ENCODE results near the gene KRABD2.
"Not testable (repeated sequence)": the region's sequence is repeated elsewhere in the genome, so short reads cannot be mapped to it uniquely, and the experiment has no call there.

KRABD2 gene

DNA sequence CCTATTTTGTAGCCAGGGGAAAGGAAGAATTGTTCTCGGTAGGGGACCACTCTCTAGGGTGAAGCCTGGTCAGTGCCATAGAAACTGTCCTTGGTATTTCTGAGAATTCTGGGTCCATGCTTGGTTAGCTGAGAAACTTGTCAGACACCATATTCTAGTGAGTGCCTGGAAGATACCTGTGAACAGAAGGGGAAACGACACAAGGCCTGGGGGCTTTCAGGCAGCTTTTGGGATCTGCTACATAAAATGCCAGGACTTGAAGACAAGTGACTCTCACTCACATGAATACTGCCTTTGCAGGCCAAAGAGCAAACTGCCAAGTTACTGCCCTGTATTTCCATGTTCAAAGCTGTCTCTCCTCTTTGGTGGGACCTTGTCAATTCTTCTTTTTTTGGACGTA is 18.6 kb downstream of the KRABD2 start:
- no peak for DNase-seq

DNA sequence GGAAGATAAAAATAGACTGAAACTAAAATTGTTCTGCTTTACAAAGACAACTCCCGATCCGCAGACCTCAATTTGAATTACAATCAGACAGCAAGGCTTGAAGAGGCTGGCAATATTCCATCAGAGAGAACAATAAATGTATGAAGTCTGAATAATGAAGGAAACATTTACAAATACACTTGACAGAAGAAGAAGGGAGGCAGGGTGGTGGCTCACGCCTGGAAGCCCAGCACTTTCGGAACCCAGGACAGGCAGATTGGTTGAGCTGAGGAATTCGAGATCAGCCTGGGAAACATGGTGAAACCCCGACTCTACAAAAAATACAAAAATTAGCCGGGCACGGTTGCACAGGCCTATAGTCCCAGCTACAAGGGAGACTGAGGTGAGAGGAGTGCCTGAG is 22.3 kb downstream of the KRABD2 start:
- no peak for DNase-seq

DNA sequence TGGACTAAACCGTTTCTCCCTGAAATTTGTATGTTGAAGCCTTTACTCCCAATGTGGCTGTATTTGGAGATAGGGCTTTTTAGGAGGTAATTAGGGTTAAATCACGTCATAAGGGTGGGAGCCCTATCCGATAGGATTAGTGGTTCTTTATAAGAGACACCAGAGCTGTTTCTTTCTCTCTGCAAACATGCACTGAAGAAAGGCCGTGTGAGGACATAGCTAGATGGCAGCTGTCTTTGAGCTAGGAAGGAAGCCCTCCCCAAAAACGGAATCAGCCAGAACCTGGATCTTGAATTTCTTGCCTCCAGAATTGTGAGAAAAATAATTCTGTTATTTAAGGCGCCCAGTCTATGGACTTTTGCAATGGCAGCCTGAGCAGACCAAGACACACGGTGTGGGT is 22.8 kb downstream of the KRABD2 start:
- DNase-seq = no peak

DNA sequence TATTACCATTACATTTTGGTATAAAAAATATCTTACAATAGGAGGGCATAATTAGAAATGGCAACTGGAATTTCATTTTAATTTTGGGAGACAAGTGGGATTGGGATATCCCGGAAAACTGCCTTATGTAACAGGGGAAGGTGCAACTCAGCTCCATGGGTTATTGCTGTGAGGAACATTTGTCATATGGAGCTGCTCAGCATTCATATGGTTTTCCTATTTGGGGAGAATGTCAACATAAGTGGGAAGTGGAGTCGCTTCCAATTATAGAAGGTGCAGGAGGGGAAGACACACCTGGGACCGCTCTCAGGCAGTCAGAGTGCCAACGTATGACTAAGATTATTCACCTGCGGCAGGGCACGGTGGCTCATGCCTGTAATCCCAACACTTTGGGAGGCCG is 26.2 kb downstream of the KRABD2 start:
- no peak for DNase-seq

DNA sequence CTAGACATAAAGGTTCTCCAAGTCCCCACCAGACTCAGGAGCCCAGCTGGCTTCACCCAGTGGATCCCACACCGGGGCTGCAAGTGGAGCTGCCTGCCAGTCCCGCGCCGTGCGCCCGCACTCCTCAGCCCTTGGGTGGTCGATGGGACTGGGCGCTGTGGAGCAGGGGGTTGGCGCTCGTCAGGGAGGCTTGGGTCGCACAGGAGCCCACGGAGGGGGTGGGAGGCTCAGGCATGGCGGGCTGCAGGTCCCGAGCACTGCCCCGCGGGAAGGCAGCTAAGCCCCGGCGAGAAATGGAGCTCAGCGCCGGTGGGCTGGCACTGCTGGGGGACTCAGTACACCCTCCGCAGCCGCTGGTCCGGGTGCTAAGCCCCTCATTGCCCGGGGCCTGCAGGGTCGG is 29.5 kb downstream of the KRABD2 start:
- DNase-seq = not testable (repeated sequence)

DNA sequence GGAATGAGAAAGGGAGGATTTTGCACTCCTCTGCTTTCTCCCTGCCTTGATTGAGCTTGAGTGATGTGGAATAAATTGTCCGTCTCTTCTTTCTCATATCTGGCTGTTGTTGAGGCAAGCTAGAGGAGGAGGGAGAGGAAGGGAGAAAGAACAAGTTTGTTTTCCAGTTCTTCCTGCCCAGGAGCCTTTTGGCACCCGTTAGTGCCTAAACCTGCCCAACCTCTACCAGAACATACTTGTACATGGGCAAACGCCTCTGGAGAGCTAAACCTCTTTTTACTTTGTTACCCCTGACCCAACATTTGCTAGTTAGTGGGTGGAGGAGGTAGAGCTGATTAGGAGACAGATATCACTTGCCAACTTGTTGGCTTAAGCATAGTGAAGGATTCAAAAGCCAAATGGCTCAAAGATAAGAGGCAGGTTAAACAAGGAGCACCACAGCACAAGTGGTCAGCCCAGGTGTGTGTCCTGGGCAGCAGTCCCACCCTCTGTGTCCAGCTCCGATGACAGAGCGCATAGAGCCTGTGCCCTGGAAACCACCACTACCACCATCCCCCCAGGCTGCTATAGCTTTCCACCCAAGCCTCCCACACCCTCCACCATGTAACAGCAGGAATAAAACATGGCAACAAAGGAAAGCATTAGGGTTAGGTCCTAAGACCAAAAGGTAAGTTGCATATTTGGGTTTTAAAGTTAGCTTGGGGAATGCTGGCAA is 30.4 kb downstream of the KRABD2 start:
- no peak for DNase-seq

DNA sequence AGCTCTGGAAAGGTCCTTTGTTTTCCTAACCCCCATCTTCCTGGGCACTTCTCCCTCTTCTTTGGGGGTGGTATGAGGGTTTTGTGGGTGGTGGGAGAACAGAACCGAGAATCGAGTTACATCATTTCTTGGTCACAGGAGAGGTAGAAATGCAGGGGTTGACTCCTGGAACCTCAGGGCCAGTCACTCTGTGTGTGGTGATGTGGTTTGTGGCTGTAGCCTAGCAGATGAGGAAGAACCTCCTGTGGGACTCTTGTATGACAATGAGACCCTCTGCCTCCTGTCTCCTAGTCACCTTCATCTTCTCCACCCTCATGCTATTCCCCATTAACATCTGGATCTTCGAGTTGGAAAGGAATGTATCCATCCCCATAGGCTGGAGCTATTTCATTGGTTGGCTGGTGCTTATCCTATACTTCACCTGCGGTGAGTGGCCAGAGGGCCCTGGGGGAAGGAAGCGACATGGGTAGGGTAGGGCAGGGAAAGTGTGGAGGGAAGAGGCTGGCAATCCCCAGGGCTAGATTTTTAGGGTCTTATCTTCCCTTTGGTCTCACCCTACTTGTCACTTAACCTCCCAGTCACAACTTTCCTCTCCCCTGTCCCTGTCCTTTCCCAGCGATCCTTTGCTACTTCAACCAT is 31.3 kb downstream of the KRABD2 start:
- no peak for DNase-seq

DNA sequence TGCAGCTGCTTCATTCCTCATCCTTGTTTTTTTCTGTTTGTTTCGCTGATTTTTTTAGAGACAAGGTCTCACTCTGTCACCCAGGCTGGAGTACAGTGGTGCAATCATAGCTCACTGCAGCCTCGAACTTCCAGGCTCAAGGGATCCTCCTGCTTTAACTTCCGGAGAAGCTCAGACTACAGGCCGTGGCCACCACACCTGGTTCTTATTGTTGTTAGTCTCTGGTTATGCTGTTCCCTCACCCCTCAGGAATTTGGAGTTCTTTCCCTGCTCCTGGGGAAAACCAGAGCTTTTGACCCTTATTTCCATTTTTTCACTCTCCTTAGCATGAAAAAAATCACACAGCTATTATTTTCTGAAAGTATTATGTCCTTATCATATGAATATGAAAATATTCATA is 35.0 kb downstream of the KRABD2 start:
- DNase-seq = no peak

DNA sequence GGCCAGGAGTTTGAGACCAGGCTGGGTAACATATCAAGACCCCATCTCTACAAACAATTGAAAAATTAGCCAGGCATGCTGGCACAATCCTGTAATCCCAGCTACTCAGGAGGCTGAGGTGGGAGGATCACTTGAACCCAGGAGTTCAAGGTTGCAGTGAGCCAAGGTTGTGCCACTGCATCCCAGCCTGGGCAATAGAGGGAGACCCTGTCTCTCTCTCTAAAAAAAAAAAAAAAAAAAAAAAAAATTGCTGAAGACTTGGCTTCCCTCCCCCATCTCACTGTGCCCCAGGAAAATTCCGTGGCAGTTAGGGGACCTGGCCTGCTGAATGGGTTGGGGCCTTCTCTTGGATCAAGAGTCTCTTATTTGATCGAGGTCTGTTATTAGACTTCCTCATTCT is 37.0 kb downstream of the KRABD2 start, which contains the start of gene ODF4:
Gene ODF4 (plus strand): TSS at position 301 of the 400 bp plus-strand sequence. CDS start 212 bp downstream, outside the sequence.
- DNase-seq = no peak

DNA sequence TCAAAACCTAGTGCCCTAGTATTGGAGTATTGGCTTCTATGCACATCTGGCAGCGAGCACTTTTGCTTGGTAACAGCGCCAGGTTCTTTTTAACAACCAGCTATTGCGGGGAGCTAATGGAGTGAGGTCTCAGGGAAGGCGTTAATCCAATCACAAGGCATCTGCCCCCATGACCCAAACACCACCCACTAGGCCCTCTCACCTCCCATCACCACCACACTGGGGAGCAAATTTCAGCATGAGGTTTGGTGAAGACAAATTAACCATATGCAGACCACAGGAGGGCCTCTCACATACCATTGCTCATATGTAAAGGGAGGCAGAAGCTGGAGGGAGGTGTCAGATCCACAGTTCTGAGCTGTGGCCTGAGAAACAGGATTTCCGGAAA is 37.8 kb downstream of the KRABD2 start:
- DNase-seq = no peak

DNA sequence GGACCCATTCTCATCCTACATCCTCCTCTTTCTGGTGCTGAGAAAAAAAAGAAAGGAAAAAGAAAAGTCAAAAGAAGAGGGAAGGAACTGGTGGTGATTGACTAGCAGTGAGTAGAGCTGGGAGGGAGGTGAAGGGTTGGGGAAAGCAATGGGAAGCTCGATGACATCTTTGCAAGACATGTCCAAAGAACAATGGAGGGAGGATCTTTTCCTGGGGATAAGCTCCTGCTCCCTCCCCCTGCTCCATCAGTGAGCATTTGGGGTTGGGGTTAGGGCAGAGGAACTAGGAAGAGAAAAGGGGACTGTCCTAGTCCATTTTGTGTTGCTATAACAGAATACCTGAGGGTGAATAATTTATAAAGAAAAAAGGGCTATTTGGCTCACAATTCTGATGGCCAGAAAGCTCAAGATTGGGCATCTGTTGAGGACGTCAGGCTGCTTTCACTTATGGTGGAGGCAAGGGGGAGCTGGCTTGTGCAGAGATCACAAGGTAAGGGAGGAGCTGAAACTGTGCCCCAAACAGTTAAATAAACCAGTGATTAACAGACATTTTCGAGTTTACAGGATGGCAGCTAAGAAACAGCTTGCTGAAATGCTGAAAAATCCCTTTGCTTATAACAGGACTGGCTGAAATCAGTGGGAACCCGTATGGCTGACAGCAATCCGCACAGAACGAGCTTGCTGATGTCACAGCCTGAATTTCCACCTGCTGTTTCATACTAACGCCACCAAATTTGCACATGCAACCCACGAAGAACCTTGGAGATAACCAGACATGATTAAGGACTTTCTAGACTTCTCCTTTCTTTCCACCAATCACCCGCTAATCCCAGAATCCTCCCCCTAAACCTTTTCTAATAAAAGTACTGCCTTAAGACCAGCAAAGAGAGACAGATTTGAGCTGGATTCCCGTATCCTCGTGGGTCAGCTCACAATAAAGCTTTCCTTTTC is 38.4 kb downstream of the KRABD2 start:
- DNase-seq = peak in 1 of 2 donors; percentile 13

DNA sequence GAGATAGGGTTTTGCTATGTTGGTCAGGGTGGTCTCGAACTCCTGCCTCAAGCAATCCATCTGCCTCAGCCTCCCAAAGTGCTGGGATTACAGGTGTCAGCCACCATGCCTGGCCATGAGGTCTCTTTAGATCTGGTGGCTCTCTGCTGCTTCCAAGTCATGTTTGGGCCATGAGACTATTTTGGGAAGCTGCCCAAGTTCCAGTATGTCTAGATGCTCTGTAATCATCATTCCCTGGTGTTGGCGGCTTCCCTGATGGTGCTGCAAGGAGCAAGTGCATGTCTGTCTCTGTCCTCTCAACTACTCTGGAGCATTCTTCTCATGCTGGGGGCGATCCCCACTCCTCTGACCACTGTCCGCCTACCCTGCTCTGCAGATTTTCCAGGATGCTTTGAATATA is 43.2 kb downstream of the KRABD2 start:
- no peak for DNase-seq

DNA sequence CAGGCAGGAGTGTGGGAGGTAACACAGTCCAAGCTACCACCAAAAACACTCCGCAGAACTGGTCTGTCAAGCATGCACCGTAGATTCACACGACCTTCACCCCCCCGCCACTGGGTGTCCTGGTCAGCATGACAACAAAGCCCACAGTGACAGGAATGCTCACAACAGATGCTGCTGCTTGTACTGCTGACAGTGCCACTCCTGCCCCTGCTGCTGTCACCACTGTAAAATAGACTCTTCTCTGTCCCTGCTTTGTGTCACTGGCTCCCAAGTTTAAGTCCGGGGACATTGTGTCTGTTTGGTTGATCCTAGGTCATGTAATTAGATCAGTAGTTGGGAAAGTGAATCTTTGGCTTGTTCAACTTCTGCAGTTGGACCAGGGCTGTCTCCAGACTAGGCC is 43.8 kb downstream of the KRABD2 start:
- no peak for DNase-seq

DNA sequence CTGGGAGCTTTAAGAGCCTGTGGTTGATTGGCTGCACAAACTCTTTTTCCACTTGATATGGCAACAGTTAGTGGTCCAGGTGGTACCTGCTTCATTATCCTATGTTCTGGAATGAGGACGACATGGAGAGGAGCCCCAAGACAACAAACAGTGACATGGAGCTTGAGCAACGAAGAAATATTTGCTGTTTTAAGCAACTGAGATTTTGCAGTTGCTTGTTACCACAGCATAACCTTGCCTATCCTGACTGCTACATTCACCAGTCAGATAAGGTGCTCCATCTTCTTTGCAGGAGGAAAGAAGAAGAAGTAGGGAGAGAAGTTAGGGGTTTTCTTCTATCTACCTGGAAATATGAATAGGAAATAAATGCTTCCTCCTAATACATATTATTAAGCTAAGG is 44.4 kb downstream of the KRABD2 start:
- no peak for DNase-seq

DNA sequence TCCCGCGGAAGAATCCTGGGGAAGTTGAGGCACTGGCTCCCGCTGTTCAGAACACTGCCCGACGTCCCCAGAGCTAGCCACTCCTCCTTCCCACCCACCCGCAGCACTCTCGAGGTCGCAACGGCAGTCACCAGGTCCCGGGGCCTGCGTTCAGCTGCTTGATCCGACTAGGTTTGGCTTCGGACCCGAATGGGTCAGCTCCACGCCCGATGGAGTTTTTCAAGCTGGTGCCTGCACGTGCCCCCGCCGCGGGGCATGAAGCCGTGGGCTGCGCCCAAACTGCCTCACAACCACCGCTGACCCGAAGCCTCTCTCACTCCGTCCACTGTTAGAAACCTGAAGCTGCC is 49.2 kb downstream of the KRABD2 start:
- DNase-seq = no peak

All from CD4-positive, alpha-beta T cell treated with Interferon alpha-2 for 1 hour (primary cell).